ENCODE measurements around the gene OPRL1.

The OPRL1 gene

GRCh38 chr20:64070244-64070993, 9.5 kb upstream of the OPRL1 start:
- in situ Hi-C loops (cut with HindIII; ENCODE audit: low sequenced_read_pairs) = no loop called here

- in situ Hi-C loops (cut with HindIII; ENCODE audit: low sequenced_read_pairs) = no loop called here
Measured at GRCh38 chr20:64071341-64072332, 8.2 kb upstream of the OPRL1 start.

- in situ Hi-C loops (cut with HindIII; ENCODE audit: low sequenced_read_pairs) = no loop called here
Measured at GRCh38 chr20:64072498-64073063, 7.3 kb upstream of the OPRL1 start.

GRCh38 chr20:64073476-64074183, 6.3 kb upstream of the OPRL1 start:
- in situ Hi-C loops (cut with HindIII; ENCODE audit: low sequenced_read_pairs) = no loop called here

GRCh38 chr20:64074184-64074789, 5.6 kb upstream of the OPRL1 start:
- in situ Hi-C loops (cut with HindIII; ENCODE audit: low sequenced_read_pairs) = no loop called here

- in situ Hi-C loops (cut with HindIII; ENCODE audit: low sequenced_read_pairs) = no loop called here
Measured at GRCh38 chr20:64074963-64075362, 4.9 kb upstream of the OPRL1 start.

GRCh38 chr20:64075556-64075955, 4.3 kb upstream of the OPRL1 start:
- in situ Hi-C loops (cut with HindIII; ENCODE audit: low sequenced_read_pairs) = no loop called here

- in situ Hi-C loops (cut with HindIII; ENCODE audit: low sequenced_read_pairs) = no loop called here
Measured at GRCh38 chr20:64076061-64076997, 3.6 kb upstream of the OPRL1 start.

GRCh38 chr20:64077094-64077493, 2.8 kb upstream of the OPRL1 start:
- in situ Hi-C loops (cut with HindIII; ENCODE audit: low sequenced_read_pairs) = no loop called here

GRCh38 chr20:64077541-64077875, 2.4 kb upstream of the OPRL1 start:
- in situ Hi-C loops (cut with HindIII; ENCODE audit: low sequenced_read_pairs) = no loop called here

- in situ Hi-C loops (cut with HindIII; ENCODE audit: low sequenced_read_pairs) = no loop called here
Measured at GRCh38 chr20:64077876-64078551, 1.9 kb upstream of the OPRL1 start.

GRCh38 chr20:64078934-64079272, 979 bp upstream of the OPRL1 start:
- in situ Hi-C loops (cut with HindIII; ENCODE audit: low sequenced_read_pairs) = no loop called here

GRCh38 chr20:64079273-64080012, 439 bp upstream of the OPRL1 start, which contains the start of gene RGS19:
TSS of gene RGS19 (minus strand) at chr20:64079518. CDS start at chr20:64076886, 2,632 bp downstream.
- in situ Hi-C loops (cut with HindIII; ENCODE audit: low sequenced_read_pairs) = no loop called here

- in situ Hi-C loops (cut with HindIII; ENCODE audit: low sequenced_read_pairs) = no loop called here
Measured at GRCh38 chr20:64080813-64081623, 1.1 kb downstream of the OPRL1 start.

- in situ Hi-C loops (cut with HindIII; ENCODE audit: low sequenced_read_pairs) = no loop called here
Measured at GRCh38 chr20:64081624-64081964, 1.7 kb downstream of the OPRL1 start.

- in situ Hi-C loops (cut with HindIII; ENCODE audit: low sequenced_read_pairs) = no loop called here
Measured at GRCh38 chr20:64082126-64082731, 2.3 kb downstream of the OPRL1 start.

GRCh38 chr20:64082820-64083377, 3.0 kb downstream of the OPRL1 start:
- in situ Hi-C loops (cut with HindIII; ENCODE audit: low sequenced_read_pairs) = no loop called here

Measured in DLD1 (cell line).